ENCODE results near the gene ARID3B. TPM values are rescaled to one million over a fixed set of nuclear protein-coding genes. Genes with fewer than 3 reads are reported as not detected.

The ARID3B gene
- total and polyA plus RNA-seq, 2 of the 4 experiments (the other 2 are of a cell fraction), result 2.5 to 5.0 TPM

- Histone ChIP-seq H4K91ac (ENCODE audit: insufficient read depth, low read depth, low read length) (no peak overlapping the region), H3K79me1 (ENCODE audit: low read depth in 1 of 2, low read length in 2 of 2) (peaks cover 0 to 18% of the 10 kb centered on the region in 2 experiments; a peak in 3 of 4 replicates), H3K23ac (ENCODE audit: low read depth, low read length) (no peak overlapping the region), H4K5ac (ENCODE audit: low read depth, low read length) (no peak overlapping the region), H2BK20ac (ENCODE audit: low read depth, low read length) (no peak overlapping the region), H4K20me1 (ENCODE audit: insufficient read depth, low read length) (peaks cover 43% of the 10 kb centered on the region), H2AFZ (replicated peaks; ENCODE audit: low read length, poor library complexity) (no peak overlapping the region), H4K8ac (ENCODE audit: low read depth in 2 of 2, low read length in 2 of 2) (no peak overlapping the region), H3K4me3 (ENCODE audit: insufficient read depth, low read depth, low read length) (no peak overlapping the region), H3K56ac (ENCODE audit: extremely low read depth, insufficient read depth, low read length) (no peak overlapping the region), H3K4me2 (ENCODE audit: low read depth, low read length) (no peak overlapping the region), H2AK5ac (ENCODE audit: low read depth, low read length) (no peak overlapping the region), H3K4me1 (ENCODE audit: control insufficient read depth, insufficient read depth, low read length) (no peaks in the 10 kb centered on the region), H2AK9ac (replicated peaks; ENCODE audit: low read depth, low read length, poor library complexity) (no peak overlapping the region), H2BK5ac (ENCODE audit: low read depth, low read length, poor library complexity, severe bottlenecking) (no peak overlapping the region), H2BK15ac (ENCODE audit: low read depth, low read length) (no peak overlapping the region), H3K18ac (ENCODE audit: low read depth, low read length) (no peak overlapping the region), H3K36me3 (ENCODE audit: control insufficient read depth, insufficient read depth, low read length) (peaks cover 73% of the 10 kb centered on the region), H3K27ac (ENCODE audit: insufficient read depth, low read length) (no peak overlapping the region), H3K9me1 (ENCODE audit: insufficient read depth, low read length) (no peaks in the 10 kb centered on the region), H3K14ac (replicated peaks; ENCODE audit: low read depth, low read length) (no peak overlapping the region), H3K9ac (ENCODE audit: low read depth, low read length) (no peak overlapping the region), H3K9me3 (ENCODE audit: control insufficient read depth, insufficient read depth, low read length) (no peaks in the 10 kb centered on the region), H3K27me3 (ENCODE audit: control insufficient read depth, insufficient read depth, low read length) (no peaks in the 10 kb centered on the region), H2BK120ac (ENCODE audit: low read depth, low read length) (no peak overlapping the region), H3K4ac (ENCODE audit: low read depth, low read length) (no peak overlapping the region)
- TF ChIP-seq CTCF (conservative IDR thresholded peaks at IDR 0.05; ENCODE audit: low read depth, low read length) (no peak), SMC3 (IDR thresholded peaks at IDR 0.05; ENCODE audit: low read depth, low read length) (no peak), RAD21 (IDR thresholded peaks at IDR 0.05; ENCODE audit: low read length) (no peak), MAZ (IDR thresholded peaks at IDR 0.05; ENCODE audit: borderline replicate concordance, low read depth, low read length) (no peak), MXI1 (IDR thresholded peaks at IDR 0.05; ENCODE audit: borderline replicate concordance, low read depth, low read length) (no peak), MAFK (IDR thresholded peaks at IDR 0.05; ENCODE audit: low read depth, low read length) (no peak), NFE2L2 (IDR thresholded peaks at IDR 0.05; ENCODE audit: low read depth, low read length) (no peak), RCOR1 (IDR thresholded peaks at IDR 0.05; ENCODE audit: insufficient replicate concordance, low read length) (no peak), RFX5 (IDR thresholded peaks at IDR 0.05; ENCODE audit: low read depth, low read length) (no peak), CEBPB (IDR thresholded peaks at IDR 0.05; ENCODE audit: low read depth, low read length) (no peak), POLR2A (IDR thresholded peaks at IDR 0.05; ENCODE audit: low read depth, low read length) (no peak), BHLHE40 (IDR thresholded peaks at IDR 0.05; ENCODE audit: low read depth, low read length) (no peak), CHD1 (IDR thresholded peaks at IDR 0.05; ENCODE audit: low read depth, low read length) (no peak), FOS (IDR thresholded peaks at IDR 0.05; ENCODE audit: low read depth, low read length) (no peak)
- TF ChIP-seq, protein P1, sequence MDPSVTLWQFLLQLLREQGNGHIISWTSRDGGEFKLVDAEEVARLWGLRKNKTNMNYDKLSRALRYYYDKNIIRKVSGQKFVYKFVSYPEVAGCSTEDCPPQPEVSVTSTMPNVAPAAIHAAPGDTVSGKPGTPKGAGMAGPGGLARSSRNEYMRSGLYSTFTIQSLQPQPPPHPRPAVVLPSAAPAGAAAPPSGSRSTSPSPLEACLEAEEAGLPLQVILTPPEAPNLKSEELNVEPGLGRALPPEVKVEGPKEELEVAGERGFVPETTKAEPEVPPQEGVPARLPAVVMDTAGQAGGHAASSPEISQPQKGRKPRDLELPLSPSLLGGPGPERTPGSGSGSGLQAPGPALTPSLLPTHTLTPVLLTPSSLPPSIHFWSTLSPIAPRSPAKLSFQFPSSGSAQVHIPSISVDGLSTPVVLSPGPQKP (IDR thresholded peaks at IDR 0.05; ENCODE audit: borderline replicate concordance, low read depth, low read length), result no peak
- TF ChIP-seq, protein P2, sequence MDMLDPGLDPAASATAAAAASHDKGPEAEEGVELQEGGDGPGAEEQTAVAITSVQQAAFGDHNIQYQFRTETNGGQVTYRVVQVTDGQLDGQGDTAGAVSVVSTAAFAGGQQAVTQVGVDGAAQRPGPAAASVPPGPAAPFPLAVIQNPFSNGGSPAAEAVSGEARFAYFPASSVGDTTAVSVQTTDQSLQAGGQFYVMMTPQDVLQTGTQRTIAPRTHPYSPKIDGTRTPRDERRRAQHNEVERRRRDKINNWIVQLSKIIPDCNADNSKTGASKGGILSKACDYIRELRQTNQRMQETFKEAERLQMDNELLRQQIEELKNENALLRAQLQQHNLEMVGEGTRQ (IDR thresholded peaks at IDR 0.05; ENCODE audit: low read depth, low read length), result no peak
- no peak for DNase-seq
- 94% methylated on average over 9 of the region's 9 CpGs; no CpG with 5 or more reads in 1 of the 2 experiments for WGBS, 2 experiments (ENCODE audit: extremely low coverage in 2 of 2, insufficient read length in 1 of 2)
- ATAC-seq (ENCODE audit: low read depth), result no peak
- POLR2A ChIA-PET (ENCODE audit: unreplicated experiment), result no interaction called here
- in situ Hi-C loops (cut with MboI; ENCODE audit: low sequenced_read_pairs), result no loop called here
- BruUV-seq (replicated peaks), result no TSS peak
- dilution Hi-C loops (cut with HindIII; ENCODE audit: low sequenced_read_pairs, unreplicated experiment), result no loop called here
- CTCF ChIA-PET, result interaction anchor here (0.7 to 2.0 kb wide), 9 partner anchors 8 to 145 kb away, joined by 3 to 15 read pairs (median 3); no protein-coding TSS in a partner anchor
- intact Hi-C loops (cut with micrococcal nuclease), result loop anchor here (1.0 kb wide), 1 partner anchor 259 kb away; no protein-coding TSS in a partner anchor
Measured at GRCh38 chr15:74632601-74633000, 91.6 kb downstream of the ARID3B start.

All from IMR-90 (cell line).